Measurements from ENCODE around the gene PRICKLE4.
"Not testable (repeated sequence)": the region's sequence is repeated elsewhere in the genome, so short reads cannot be mapped to it uniquely, and the experiment has no call there.

The PRICKLE4 gene

DNA sequence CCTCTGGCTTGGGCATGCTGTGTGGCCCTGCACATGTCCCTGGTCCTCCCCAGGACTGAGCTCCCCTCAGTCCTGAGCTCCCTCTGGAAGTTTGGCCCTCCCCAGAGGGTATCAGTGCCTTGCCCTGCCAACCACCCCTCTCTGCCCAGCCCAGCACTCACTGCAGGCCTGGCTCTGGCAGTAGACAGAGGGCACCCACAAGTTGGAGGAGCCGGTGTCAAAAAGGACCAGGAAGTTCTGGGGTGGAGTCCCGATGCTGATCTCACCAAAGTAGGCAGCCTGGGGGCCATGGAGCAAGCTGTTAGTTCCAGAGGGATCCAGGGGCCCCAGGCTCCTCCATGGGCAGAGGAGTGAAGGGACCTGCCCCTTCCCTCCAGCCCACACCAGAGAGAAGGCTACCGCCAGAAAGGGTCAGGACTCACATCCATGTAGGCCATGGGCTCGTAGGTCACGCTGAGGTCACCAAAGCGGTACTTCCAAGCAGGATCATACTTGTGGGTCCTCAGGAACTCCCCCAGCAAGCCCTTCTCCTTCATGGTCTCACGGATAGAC, 36.3 kb upstream of the PRICKLE4 start:
- no peak for DNase-seq (ENCODE audit: low spot score)

DNA sequence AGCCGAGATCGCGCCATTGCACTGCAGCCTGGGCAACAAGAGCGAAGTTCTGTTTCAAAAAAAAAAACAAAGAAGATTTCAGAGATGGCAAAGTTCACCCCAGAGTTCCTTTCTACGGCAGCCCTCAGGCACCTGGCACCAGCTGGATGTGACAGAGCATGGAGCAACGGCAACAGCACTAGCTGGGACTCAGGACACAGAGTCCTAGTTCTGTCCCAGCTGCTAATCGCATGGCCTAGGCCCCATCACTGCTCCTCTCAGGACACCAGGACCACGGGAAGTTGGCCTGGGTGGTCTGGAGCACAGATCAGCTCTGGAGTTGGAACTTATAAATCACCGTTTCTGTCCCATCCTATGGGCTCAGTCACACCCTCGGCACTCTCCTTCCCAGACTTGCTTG, 34.5 kb upstream of the PRICKLE4 start:
- DNase-seq (ENCODE audit: low spot score): no peak

DNA sequence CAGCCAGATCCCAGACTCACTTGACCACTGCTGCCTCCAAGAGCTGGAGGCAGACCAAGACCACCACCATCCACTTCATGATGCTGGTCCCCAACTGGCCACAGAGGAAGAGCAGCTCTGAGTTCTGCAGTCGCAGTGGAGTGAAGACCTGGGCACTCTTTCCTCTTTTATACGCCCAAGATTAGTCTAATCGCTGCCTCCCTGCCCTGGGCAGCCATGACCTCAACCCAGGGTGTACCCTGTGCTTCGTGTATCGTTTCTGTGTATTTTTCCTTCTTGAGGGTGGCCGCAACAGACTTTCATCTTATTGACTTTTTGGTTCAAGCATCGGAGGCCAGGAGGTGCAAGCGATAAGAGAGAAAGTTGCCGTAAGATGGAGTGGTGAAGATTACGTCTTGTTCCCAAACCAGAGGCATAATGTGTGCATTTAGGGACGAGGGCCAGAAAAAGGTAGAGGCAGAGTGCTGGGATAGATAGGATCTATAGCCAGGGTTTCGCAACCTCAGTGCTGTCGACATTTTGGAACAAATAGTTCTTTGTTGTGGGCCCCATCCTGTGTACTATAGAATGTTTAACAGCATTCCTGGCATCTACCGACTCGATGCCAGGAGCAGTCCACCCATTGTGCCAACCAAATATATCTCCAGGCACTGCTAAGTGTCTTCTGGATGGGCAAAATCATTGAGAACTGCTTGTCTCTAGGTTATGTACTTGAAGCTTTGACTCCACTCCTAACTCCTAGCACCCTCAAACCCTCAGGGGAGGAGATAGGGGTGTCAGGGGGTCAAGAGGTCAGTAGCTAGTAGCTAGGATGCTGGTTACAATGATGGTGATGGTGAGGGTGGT, 33.1 kb upstream of the PRICKLE4 start, which contains the start of gene PGC:
PGC (minus strand) TSS at position 142 of the 846 bp plus-strand sequence; CDS start at position 79, 63 bp downstream.
- DNase-seq (ENCODE audit: low spot score): no peak

DNA sequence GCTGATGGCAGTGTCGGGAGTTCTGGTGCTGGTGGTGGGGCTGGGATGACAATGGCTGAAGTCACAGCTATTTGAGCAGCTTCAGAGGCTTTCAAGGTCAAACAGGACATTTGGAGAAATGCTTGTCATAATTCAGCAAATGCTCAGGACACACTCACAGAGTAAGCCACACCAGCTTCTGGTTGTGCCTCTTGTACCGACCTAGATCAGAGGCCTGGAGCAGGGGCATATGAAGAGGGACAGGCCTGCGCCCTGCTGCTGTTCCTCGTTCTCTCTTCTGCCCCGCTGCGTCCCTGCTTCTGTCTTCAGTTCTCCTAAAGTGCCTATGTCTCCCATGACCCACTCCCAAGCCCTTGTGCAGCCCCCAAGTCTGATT, 32.5 kb upstream of the PRICKLE4 start:
- no peak for DNase-seq (ENCODE audit: low spot score)

DNA sequence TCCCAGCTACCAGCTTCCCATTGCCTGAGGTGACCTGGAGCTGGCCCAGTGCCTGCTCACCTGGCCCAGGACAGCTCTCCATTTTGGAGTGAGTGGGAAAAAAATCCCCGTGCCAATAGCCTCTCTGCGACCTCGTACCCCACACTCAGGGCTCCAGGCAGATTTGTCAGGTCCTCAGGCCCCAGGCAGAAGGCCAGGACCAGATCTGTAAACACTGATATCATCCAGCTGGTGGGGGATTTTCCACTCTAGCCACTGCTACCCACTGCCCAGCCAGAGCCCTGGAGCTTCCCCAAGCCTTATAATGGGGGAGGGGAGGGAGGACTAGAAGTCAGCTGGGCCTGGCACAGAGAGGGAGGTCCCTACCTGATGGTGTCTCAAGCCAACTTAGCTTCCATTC, 32.0 kb upstream of the PRICKLE4 start:
- DNase-seq (ENCODE audit: low spot score): no peak

DNA sequence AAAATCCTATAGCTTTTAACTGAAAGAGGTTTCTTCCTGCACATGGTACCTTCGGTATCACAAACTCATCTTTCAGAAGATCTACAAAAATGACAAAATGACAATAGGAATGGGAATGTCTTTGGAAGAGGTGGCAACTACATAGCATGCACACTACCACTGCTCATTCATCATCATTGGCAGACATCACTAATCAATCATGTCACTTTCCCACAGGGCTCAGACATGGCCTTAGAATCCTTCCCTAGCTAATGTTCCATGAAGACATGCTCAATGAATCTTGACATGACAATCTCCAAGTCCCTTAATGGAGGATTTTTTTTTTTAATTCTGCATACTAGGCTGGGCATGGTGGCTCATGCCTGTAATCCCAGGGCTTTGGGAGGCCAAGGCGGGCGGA, 30.2 kb upstream of the PRICKLE4 start:
- no peak for DNase-seq (ENCODE audit: low spot score)

DNA sequence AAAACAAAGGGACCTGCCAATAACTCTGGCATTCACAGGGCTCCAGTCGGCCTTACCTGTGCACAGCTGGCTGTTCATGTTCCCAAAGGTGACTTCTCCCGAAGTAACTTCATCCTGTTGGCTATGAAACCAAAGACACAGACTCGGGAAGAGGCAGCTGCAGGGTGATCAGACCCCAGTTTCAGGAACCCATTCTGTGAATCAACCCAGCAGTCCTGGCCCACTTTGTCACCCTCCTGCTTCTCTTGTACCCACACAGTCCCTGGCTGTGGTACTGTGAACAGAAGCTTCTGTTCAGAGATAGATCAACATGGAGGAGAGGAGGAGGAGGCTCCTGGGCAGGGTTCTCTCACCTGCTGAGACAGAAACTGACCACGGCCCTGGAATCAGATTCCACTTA, 24.7 kb upstream of the PRICKLE4 start:
- no peak for DNase-seq (ENCODE audit: low spot score)

DNA sequence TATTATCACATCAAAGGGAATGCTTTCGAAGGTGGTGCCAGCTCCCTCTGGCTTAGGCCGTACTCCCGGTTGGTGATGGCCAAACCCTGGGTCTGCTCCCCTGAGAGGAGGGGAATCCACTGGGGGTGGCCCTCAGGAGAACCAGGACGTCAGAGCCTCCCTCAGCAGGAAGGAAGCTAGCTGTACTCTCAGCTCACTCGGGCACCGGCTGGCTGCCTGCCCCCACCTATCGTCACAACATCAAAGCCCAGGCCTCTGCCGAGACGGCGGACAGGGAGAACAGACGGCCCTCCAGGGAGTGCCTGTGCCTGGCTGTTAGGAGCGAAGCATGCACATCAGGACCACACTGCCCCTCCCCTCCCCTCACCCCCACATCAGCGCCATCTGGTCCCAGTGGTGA, 24.2 kb upstream of the PRICKLE4 start:
- no peak for DNase-seq (ENCODE audit: low spot score)

DNA sequence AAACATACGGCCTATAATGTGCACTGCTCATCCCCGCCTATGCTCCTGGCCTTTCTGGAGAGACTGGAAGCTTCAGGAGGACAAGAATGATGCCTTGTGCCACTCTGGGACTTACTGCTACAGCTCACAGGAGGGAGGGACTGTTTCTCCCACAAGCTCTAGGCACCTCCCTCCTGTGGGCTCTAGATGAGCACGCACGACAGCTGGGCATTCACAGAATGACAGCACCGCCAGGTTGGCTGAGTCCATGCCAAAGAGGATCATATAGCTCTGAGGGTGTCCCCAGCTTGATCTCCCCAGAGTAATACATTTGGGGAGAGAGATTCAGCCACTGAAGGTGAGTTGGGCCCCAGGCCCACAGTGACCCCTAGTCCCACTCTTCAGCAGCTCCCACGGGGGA, 23.3 kb upstream of the PRICKLE4 start:
- DNase-seq (ENCODE audit: low spot score): no peak

DNA sequence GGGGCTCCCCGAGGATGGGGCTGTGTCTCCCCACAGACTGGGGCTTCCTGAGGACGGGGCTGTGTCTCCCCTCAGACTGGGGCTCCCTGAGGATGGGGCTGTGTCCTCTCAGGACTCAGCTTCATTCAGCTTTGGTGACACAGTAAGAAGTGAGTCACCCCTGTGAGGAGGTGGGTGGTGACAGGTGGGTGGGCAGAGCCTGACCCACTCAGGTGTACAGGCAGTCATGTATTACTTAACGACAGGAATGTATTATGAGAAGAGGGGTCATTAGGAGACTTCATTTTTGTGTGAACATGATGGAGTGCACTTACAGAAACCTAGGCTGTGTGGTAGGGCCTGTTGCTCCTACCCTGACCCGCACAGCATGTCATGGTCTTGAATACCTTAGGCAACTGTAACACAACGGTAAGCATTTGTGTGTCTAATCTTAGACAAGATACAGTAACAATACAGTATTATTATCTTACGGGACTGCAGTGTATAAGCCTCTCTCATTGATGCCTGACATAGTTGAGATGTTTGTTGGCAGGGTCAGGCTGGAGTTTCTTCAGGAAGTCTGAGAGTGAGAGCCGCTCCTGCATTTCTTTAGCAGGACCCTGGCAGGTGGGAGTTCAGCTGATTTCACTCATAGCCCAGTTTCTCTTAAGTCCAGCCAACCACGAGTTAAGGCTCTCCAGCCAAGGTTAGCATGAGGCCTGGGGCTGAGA, 22.5 kb upstream of the PRICKLE4 start:
- no peak for DNase-seq (ENCODE audit: low spot score)

DNA sequence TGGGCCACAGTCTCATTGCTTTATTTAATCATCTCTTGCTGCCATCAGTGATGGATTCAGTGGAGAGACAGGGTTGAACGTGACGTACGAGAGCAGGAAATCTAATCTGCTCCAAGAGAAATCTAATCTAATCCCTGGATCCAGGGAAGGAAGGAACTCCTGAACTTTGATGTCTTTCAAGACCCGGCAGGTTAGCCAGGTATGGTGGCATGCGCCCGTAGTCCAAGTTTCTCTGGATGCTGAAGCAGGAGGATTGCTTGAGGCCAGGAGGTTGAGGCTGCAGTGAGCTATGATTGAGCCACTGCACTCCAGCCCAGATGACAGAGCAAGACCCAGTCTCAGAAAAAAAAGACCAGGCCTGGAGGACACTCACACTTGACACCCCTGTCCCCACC, 21.9 kb upstream of the PRICKLE4 start:
- no peak for DNase-seq (ENCODE audit: low spot score)

DNA sequence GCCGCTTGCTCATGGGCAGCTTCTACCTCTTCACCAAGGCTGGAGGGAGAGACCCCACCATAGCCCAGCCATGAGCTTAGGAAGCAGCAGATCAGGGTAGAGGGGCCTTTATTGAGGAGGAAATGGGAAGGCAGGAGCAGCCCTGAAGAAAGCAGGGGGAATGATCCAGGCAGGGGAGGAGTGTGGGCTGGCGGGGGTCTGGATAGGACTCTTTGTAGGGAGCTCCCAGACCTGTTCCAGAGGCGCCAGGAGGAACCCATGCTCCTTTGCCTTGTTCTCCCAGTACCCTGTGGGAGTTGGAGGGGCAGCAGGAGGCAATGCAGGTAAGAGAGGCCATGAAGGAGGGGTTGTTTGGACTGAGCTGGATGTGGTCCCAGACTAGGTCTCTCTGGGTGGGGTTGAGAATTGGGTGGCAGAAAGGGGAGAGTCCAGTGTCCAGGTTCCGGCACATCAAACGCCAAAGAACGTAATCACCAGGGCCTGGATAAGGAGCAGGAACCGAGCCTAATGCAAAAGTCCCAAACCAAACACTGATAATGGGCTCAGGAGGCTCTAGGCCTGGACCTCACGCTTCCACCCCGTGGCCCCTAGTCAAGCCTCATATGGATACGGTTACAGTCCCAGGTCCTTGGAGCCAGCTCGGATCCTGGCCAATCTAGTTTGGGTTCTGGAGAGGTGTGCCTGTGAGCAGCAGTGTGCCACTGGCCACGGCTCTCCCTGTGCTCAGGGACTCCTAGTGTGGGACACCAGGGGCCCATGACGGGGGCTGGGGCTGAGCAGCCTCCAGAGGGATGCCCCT, 21.3 kb upstream of the PRICKLE4 start:
- no peak for DNase-seq (ENCODE audit: low spot score)

DNA sequence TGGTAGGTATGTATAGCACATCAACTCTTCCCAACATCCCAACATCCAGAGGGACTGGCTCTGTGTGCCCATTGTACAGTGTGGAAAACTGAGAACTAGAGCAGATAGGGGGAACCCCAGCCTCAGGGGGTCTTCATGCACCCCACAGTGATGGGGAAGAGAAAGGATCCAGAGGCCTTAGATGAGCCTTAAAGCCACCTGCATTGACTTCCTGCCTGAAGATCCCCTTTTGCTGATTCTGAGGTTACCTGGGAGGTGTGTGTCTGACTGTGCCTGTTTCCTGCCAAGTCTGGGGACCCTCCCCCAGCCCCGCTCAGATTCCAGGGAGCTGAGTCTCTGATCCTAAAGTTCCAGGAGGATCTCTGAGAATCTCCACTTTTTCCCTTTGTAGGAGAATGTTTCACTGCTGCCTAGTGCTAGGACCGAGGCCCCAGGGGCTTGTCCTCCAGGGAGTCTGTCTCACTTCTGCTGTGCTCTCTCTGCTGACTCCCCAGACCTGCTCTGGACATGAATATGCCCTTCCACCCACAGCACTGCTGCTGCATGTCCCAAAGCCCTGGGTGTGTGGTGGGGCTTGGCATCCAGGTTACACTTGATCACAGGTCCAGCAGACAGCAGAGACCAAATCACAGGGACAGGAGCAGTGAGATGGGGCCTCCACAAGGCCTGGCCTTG, 20.5 kb upstream of the PRICKLE4 start:
- no peak for DNase-seq (ENCODE audit: low spot score)

DNA sequence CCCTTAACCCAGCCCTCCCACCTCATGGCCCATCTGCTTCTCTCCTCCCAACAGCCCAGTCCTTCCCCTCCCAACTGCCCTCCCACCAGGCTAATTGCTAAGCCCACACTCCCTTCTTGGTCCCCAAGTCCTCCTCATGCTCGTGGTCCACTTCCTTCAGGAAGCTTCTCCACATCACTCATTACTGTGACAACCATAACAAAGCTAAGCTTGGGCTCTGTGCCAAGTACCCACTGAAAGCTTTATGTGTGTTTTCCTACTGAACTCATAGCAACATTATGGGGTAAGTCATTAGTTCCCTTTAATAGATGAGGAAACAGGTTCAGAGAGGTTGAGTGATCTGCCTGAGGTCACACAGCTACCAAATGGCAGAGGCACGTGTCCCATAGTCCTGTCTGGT, 17.1 kb upstream of the PRICKLE4 start:
- no peak for DNase-seq (ENCODE audit: low spot score)

DNA sequence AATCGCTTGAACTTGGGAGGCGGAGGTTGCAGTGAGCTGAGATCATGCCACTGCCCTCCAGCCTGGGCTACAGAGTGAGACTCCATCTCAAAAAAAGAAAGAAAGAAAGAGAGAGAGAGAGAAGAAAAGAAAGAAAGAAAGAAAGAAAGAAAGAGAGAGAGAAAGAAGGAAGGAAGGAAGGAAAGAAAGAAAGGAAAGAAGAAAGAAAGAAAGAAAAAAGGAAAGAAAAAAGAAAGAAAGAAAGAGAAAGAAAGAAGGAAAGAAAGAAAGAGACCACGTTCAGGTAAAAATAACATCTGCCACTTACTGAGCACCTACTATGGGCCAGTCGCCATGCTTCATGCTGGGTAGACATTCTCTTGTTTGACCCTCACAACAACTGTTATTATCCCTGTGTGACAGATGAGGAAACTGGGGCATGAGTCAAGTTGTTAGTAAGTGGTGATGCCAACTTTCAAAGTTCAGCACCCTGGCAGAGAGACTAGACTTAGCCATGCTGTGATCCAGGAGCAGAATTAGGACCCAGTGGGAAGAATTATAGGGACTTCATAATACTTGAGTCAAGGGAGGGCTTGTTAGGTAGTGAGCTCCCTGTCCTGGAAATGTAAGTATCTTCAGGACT, 14.4 kb upstream of the PRICKLE4 start:
- DNase-seq (ENCODE audit: low spot score): not testable (repeated sequence)

DNA sequence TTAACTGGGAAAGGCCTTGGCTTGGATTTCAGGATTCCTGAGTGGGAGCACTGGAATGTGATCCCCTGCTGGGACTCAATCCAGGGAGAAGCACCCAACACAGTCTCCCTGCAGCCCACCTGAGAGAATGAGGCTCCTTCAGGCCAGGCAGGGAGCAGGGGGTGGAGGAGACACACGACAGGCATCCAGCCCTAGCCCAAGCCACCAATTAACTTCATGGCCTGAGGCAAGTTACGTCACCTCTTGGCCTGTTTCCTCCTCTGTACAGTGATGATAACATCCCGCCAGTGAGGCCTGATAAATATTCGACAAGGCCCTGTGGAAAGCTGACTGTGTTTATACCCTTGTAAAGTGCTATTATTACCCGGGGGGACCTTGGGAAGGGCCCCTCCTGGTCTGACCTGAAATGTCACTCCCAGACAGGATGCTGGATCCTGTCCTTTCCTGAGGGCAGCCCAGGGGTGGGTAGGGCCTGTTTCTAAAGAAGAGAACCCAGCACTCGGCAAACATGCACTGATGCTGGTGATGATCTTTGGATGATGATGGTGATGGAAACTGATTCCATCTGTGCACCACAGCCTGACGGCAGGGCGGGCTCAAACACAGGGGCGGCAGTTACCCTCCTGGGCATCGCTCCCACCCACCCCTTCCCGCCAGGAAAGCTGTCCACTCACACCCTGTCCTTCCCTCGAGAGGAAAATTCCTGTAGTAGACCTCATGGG, 13.3 kb upstream of the PRICKLE4 start:
- no peak for DNase-seq (ENCODE audit: low spot score)

DNA sequence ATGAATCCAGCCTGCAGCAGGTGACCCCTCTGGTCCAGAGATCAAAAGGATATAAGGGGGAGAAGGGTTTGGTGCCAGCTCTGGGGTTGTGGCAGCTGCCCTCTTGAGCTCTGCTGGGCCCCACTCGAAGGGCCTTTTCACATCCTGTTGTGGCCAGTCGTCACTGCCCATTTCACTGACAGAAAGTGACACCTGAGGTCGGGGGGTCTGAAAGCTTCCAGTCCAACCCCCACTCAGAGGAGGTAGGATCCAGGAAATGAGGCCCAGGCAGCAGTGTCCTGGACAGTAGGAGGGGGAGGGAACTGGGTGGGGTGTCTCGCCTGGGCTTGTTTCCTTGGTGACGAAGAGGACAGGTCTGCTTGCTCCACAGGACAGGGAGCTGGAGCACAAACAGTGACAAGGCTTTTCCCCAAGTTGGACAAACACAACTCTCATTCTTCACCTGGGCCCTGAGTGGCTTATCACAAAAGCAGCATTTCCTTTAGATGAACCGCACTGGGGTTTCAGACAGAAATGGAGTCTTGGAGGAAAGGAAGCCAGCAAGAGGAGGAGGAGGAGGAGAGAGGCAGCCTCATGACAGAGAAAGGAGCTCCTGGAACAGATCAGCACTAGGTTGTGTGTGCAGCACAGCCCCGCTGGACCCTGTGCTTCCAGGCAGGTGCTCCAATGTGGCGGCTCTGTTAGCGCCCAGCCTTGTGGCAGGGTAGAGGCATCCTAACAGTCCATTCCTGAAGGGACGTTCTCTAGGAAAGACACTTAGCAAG, 11.9 kb upstream of the PRICKLE4 start:
- no peak for DNase-seq (ENCODE audit: low spot score)

DNA sequence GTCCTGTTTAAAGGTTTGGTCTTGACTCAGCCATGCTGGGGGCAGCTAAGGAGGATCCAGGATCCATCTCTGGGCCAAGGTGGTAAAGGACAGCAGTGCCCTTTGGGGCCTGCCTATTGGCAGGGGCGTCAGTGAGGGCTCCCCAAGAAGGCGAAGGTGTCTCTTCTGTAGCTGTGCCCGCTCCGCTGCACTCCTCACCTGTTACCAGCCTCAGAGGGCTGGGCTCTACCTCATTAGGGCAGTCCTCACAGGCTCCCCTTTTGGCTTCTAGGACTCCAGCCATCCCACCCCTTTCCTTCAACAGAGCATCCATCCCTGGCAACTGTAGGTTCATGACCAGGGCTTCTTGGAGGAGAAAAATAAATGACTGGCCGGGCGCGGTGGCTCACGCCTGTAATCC, 11.2 kb upstream of the PRICKLE4 start:
- no peak for DNase-seq (ENCODE audit: low spot score)

DNA sequence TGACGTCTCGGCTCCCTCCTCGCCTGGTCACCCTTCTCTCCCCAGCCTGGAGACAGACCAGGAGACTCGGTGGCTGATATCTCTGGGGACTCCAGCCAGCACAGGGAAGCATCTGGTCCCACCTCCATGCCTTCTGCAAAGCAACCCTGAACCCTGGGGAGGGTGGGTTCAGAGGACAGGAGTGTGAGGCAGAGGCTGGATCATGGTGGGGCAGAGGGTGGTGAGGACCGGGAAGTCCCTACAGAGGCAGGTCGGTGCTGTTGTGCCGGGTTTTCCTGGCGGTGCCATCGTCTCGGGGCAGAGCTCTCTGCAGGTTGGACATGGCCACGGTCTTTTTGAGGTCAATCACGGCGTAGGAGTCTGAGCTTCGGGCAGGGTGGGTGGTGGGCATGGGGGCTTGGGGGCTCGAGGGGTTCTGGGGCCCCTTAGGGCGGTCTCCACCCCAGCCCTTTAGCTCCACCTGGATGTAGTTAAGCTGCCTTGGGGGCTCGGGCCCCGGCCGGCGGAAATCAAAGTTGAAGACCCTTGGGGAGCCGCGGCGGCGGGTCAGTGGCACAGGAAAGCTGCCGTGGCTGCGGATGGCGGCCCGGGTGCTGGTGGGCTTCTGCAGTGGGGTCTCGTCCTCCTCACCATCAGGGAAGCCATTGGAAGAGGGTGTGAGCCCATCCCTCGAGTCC, 10.1 kb upstream of the PRICKLE4 start:
- no peak for DNase-seq (ENCODE audit: low spot score)

All from D341Med (cell line).